ENCODE results near the gene BORCS6. TPM values are rescaled to one million over a fixed set of nuclear protein-coding genes. Genes with fewer than 3 reads are reported as not detected.

BORCS6 gene
- total and polyA plus RNA-seq, 2 experiments from 2014 or later, result 1.8 to 7.1 TPM

DNA sequence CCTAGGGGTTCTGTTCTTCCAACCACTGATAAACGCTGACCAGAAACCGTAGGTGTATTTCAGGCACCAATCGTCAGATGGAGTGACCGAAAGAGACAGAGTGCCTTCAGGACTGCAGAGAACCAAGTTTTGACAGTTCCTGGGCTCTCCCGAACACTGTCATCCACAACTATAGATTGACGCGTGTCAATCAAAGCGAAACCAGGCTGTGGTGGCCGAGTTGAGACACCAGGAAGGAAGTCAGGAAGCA is 32.3 kb upstream of the BORCS6 start (continued):
- TF ChIP-seq, protein P1, sequence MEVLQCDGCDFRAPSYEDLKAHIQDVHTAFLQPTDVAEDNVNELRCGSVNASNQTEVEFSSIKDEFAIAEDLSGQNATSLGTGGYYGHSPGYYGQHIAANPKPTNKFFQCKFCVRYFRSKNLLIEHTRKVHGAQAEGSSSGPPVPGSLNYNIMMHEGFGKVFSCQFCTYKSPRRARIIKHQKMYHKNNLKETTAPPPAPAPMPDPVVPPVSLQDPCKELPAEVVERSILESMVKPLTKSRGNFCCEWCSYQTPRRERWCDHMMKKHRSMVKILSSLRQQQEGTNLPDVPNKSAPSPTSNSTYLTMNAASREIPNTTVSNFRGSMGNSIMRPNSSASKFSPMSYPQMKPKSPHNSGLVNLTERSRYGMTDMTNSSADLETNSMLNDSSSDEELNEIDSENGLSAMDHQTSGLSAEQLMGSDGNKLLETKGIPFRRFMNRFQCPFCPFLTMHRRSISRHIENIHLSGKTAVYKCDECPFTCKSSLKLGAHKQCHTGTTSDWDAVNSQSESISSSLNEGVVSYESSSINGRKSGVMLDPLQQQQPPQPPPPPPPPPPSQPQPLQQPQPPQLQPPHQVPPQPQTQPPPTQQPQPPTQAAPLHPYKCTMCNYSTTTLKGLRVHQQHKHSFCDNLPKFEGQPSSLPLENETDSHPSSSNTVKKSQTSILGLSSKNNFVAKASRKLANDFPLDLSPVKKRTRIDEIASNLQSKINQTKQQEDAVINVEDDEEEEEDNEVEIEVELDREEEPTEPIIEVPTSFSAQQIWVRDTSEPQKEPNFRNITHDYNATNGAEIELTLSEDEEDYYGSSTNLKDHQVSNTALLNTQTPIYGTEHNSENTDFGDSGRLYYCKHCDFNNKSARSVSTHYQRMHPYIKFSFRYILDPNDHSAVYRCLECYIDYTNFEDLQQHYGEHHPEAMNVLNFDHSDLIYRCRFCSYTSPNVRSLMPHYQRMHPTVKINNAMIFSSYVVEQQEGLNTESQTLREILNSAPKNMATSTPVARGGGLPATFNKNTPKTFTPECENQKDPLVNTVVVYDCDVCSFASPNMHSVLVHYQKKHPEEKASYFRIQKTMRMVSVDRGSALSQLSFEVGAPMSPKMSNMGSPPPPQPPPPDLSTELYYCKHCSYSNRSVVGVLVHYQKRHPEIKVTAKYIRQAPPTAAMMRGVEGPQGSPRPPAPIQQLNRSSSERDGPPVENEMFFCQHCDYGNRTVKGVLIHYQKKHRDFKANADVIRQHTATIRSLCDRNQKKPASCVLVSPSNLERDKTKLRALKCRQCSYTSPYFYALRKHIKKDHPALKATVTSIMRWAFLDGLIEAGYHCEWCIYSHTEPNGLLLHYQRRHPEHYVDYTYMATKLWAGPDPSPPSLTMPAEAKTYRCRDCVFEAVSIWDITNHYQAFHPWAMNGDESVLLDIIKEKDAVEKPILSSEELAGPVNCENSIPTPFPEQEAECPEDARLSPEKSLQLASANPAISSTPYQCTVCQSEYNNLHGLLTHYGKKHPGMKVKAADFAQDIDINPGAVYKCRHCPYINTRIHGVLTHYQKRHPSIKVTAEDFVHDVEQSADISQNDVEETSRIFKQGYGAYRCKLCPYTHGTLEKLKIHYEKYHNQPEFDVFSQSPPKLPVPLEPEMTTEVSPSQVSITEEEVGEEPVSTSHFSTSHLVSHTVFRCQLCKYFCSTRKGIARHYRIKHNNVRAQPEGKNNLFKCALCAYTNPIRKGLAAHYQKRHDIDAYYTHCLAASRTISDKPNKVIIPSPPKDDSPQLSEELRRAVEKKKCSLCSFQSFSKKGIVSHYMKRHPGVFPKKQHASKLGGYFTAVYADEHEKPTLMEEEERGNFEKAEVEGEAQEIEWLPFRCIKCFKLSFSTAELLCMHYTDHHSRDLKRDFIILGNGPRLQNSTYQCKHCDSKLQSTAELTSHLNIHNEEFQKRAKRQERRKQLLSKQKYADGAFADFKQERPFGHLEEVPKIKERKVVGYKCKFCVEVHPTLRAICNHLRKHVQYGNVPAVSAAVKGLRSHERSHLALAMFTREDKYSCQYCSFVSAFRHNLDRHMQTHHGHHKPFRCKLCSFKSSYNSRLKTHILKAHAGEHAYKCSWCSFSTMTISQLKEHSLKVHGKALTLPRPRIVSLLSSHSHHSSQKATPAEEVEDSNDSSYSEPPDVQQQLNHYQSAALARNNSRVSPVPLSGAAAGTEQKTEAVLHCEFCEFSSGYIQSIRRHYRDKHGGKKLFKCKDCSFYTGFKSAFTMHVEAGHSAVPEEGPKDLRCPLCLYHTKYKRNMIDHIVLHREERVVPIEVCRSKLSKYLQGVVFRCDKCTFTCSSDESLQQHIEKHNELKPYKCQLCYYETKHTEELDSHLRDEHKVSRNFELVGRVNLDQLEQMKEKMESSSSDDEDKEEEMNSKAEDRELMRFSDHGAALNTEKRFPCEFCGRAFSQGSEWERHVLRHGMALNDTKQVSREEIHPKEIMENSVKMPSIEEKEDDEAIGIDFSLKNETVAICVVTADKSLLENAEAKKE (CRISPR knock-in tag; IDR thresholded peaks at IDR 0.05), result no peak
- TF ChIP-seq JUNB (IDR thresholded peaks at IDR 0.05; ENCODE audit: unreplicated experiment), result no peak
- no peak for TF ChIP-seq ZNF114 (CRISPR knock-in tag; IDR thresholded peaks at IDR 0.05)
- TF ChIP-seq EZH2 (IDR thresholded peaks at IDR 0.05; ENCODE audit: low read depth, unreplicated experiment), result no peak
- no peak for TF ChIP-seq STAT1 (IDR thresholded peaks at IDR 0.05; ENCODE audit: unreplicated experiment)
- no peak for TF ChIP-seq NANOG (IDR thresholded peaks at IDR 0.05; ENCODE audit: borderline replicate concordance)
- no peak for TF ChIP-seq CREB1 (CRISPR knock-in tag; IDR thresholded peaks at IDR 0.05; ENCODE audit: low read depth)
- no peak for TF ChIP-seq EZH2phosphoT487 (IDR thresholded peaks at IDR 0.05; ENCODE audit: unreplicated experiment)
- no peak for TF ChIP-seq CTCF (conservative IDR thresholded peaks at IDR 0.05; ENCODE audit: low read depth in 2 of 2)
- no peak for TF ChIP-seq ZNF331 (CRISPR knock-in tag; IDR thresholded peaks at IDR 0.05; ENCODE audit: low read depth)

All from GM23338 (cell line).